HG03066 (cell line): ENCODE measurements around the gene CIZ1.
A peak's percentile ranks its signal among the peaks of the same experiment; 100 is the strongest.

Experiments
- ATAC-seq: cut with Tn5 transposase; IDR thresholded peaks from one replicate; pipeline ENCODE4 v1.9.1; 2021; ENCODE audit warnings: low read depth; ENCODE audit not compliant: unreplicated experiment

CIZ1 gene

DNA sequence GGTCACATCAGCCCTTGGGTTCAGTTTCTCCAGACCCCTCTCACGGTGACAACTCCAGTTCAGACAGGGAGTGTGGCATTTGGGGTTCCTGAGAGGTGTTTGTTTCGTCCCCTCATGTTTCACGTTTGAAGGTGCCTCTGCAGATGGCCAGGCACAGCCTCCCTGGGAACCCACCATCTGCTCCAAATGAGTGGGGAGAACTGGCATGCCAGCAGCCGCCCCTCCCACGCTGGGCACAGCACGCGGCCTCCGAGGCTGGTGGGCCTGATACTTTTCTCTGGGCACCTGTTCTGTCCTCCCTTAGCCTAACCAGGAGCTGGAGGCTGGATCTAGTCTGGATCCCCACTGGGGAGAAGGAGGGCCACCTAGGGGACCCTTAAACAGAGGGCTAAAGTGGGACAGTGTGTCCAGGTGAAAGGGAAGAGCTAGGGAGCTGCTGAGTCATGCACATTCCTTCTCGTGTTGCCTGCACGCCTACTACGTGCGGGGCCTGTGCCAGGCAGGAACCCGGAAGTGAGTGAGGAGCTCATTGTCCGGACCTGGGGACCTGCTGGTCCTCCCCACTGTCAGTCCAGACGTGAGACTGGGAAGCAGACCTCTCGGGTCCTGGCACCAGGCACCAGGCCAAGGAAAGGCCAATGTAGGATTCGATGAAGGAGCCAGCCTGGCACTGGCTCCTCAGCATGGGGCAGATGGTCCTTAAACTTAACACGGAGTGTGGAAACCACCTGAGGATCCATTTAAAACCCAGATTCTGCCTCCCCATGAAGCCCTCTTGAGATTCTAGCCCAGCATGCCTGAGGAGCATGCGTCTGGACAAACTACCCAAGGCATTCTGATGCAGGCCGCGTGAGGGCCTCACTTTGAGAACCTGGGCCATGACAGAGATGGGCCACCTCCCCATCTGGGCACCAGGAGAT lies 23.5 kb upstream of the CIZ1 start:
- ATAC-seq, result no peak

DNA sequence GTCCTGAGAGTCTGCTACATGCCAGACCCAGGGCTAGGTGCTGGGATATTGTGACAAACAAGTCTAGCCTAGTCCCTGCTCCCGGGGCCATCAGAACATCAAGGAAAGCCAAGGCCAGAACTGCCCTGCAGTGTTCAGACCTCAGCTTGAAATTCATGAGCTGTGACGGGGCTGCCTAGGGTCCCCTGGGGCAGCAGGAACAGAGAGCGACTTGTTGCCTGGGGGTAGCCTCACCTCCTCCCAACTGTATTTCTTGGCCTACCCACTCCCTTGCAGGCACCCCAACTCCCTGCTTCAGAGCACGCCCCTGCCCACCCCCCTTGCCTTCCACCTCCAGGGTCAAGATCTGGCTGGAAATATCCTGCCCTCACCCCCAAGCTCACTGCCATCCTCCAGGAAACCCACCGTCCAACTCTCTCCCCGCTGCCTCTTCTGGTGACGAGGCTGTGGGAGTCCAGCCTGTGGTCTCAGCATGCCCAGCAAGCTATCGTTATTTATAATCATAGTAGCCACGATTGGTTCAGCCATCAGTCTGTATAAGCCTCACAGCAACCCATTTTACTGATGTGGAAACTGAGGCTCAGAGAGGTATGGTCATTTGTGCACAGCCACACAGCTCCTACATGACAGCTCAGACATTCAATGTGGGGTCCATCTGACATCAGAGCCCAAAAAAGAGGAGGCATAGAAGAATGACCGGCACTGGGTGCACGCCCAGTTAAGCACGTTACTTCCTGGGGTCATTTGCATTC lies 22.6 kb upstream of the CIZ1 start:
- ATAC-seq, result no peak

- ATAC-seq, result no peak
These were observed 20.6 kb upstream of the CIZ1 start for GRCh38 chr9:128211981-128212281.

GRCh38 chr9:128211186-128211980 lies 20.0 kb upstream of the CIZ1 start:
- ATAC-seq, result no peak

DNA sequence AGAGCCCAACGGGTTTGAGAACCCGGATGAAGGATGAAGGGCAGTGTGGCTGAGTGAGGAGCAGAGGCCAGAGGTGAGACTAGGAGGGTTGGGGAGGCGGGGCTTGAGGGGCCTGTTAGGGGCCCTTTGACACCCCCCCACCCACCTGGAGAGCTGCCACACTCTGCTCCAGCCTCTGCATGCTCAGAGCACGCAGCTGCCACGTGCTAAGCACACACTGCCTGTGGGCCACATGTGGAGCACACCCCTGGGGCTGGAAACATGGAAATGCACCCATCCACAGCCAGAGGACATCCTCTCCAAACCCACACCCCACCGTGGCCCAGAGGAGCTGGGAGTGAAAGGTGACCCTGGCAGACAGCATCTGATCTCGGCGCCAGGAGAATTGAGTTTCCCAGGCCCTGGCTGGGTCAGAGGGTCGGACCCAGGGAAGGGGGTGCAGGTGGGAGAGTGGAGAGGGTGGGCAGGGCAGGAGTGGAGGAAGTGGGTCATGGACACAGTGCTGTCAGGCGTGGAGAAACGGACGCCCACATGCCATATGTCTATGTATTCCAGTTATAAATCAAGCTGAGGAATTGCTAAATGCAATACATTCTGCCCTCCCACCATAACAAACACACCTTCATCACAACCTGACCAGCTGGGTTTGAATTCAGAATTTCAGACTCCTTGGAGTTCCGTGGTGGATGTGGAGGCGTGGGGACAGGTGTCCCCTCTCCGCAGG lies 17.7 kb upstream of the CIZ1 start:
- ATAC-seq, result no peak

GRCh38 chr9:128208386-128208785 lies 17.0 kb upstream of the CIZ1 start:
- ATAC-seq, result no peak

GRCh38 chr9:128206916-128207910 lies 15.8 kb upstream of the CIZ1 start:
- ATAC-seq, result no peak

- ATAC-seq, result no peak
These were observed 15.1 kb upstream of the CIZ1 start for GRCh38 chr9:128206484-128206883.

DNA sequence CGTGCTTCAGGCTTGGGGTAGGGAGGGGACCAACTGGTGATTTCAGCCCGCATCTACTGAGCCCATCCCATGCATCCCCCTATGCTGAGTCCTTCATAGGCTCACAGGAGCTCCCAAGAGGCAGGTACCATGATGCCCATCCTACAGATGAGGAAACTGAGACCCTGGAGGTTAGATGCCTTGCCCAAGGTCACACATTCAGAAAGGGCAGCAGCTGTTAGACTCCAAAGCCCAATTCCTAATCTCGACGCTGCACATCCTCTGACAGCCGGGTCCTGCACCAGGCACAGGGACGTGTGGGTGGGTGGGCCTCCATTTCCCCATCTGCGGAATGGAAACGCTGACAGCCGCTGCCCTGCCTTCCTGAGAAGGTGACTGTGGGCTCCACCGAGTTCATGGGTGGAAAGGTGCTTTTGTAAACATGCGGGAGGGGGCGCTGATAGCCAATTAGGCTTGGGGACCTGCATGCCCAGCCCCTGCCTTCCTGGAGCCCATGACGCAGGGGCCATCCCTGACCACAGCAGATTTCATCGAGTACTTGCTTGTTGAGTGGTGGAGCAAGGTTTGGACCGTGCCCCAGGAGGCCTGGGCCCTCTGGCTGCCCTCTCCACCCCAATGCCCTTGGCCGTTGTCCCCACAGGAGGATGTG lies 14.0 kb upstream of the CIZ1 start:
- ATAC-seq, result no peak

GRCh38 chr9:128204858-128205257 lies 13.5 kb upstream of the CIZ1 start:
- no peak for ATAC-seq

GRCh38 chr9:128203707-128204551 lies 12.6 kb upstream of the CIZ1 start:
- no peak for ATAC-seq

GRCh38 chr9:128203024-128203706 lies 11.8 kb upstream of the CIZ1 start, which contains the start of gene DNM1:
TSS of gene DNM1 (plus strand) at chr9:128203379. CDS start at chr9:128203471, 92 bp downstream.
- peak; percentile 74 for ATAC-seq

DNA sequence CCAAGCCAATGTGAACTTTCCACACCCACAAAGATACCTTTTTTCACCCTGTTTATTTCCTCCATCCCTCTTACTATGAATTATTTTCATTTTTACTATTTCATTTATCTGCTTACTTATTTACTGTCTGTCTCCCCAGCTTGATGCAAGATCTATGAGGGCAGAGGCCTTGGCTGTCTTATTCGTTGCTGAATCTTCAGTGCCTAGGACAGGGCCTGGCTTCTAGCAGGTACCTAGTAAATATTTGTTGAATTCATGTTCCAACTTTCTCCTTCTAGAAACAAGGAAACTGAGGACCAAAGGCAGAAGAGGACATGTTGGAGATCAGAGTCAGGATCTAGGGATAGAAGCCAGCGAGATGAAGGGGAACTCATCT lies 11.3 kb upstream of the CIZ1 start:
- no peak for ATAC-seq

DNA sequence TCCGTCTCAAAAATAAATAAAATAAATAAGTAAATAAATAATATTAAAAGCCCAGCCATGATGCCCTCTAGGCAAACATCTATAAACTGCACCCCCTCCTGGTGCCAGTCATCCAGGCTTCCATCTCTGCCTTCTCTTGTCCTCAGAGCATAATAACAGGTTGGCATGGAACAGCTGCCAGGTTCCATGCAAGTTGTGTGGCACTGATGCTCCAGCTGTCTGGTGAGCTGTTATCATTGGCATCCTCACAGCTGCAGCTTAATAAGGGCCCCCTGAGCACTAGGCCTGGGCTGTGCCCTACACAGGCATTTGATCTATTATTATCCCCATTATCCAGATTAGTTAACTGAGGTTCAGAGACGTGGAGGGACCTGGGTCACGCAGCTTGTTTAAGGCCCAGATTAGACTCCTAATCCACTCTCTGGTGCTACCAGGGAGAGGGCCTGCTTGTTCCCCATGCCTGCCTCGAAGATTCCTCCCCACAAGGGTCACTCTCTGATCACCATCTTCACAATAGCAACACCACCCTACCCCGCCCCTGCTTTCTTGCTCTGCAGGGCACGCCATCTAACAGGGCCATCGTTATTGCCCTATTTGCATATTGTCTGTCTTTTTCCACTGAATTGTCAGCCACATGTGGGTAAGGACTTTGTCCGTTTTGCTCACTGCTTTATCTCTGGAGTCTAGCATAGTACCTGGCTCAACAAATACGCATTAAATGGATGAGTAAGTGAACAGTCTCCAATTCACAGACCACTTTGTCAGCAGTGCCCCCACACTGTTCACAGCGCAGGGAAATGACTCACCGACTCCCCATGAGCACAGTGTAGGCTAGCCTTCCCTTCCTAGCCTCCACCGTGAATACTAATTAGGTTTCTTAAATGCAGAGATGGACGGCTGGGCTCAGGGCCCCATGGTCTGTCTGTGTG lies 10.3 kb upstream of the CIZ1 start:
- no peak for ATAC-seq

GRCh38 chr9:128193469-128194096 lies 2.2 kb upstream of the CIZ1 start:
- no peak for ATAC-seq
